Stomach smooth muscle (tissue), 2 donors: ENCODE measurements around the gene FBXW4.
A peak's percentile ranks its signal among the peaks of the same experiment; 100 is the strongest.
"Not testable (repeated sequence)": the region's sequence is repeated elsewhere in the genome, so short reads cannot be mapped to it uniquely, and the experiment has no call there.

Source experiments
- H3K27ac ChIP-seq: one replicate; pipeline ENCODE4 v1.7.0; 2013; ENCODE audit warnings: mild to moderate bottlenecking, low read length, inconsistent platforms
- H3K27me3 ChIP-seq, 2 donors: one replicate each; pipeline ENCODE4 v1.7.0; 2013; ENCODE audit warnings: low read length in 2 of 2; ENCODE audit not compliant: insufficient read depth in 2 of 2, control insufficient read depth in 1 of 2
- H3K36me3 ChIP-seq, 2 donors: one replicate each; pipeline ENCODE4 v1.7.0; 2013; ENCODE audit warnings: low read length in 2 of 2; ENCODE audit not compliant: control insufficient read depth in 2 of 2, insufficient read depth in 2 of 2
- H3K4me1 ChIP-seq: one replicate; pipeline ENCODE4 v1.7.0; 2013; ENCODE audit warnings: low read length; ENCODE audit not compliant: control insufficient read depth, insufficient read depth
- H3K4me3 ChIP-seq, 2 donors: one replicate each; pipeline ENCODE4 v1.7.0; 2013; ENCODE audit warnings: low read length in 2 of 2
- H3K9ac ChIP-seq, 2 donors: one replicate each; pipeline ENCODE4 v1.7.0; 2013; ENCODE audit warnings: low read length in 2 of 2, mild to moderate bottlenecking in 1 of 2
- H3K9me3 ChIP-seq, 2 donors: one replicate each; pipeline ENCODE4 v1.7.0; 2013; ENCODE audit warnings: low read length in 2 of 2; ENCODE audit not compliant: control insufficient read depth in 2 of 2
- donor health status: healthy.
- donor health status: Pancreatic carcinoma.

The FBXW4 gene

DNA sequence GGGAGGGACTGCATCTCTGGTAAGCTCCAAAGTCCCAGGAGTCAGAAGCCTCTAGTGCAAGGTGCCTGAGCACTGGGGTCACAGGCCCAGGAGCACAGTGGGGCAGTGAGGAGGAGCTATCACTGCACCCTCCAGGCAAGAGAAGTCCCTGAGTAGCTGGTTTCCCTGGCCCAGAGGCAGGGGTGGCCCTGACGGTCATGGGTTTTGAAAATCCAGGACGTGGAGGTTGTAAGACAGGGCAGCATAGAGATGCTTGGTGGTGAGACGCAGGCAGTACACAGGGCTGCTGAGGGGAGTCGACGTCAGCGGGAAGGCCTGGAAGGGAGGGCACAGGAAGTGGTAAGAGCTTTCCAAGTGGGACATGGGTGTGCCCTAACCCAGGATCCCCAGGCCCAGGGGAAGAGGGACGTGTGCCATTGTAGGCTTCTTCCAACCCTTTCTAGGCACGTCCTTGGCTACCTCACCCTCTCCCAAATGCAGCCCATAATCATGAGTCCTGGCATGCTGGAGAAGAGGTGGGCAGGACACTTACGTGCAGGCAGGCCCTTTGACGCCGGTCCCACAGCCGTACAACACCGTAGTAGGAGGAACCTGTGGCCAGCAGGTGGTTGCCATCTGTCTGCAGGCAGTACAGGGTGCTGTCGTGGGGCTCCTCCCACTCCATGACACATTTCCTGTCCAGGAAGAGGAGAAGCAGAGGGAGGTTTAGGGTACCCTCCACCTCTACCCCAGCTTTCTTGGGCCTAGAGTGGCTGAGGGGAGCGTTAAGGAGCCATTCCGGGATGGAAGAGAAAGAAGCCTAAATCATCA, 83.7 kb downstream of the FBXW4 start:
- H3K27me3 ChIP-seq: no peaks in the 10 kb centered on the region
- H3K27ac ChIP-seq: no peak overlapping the region
- peaks cover 27 to 51% of the 10 kb centered on the region in 2 donors for H3K36me3 ChIP-seq
- H3K9me3 ChIP-seq: no peaks in the 10 kb centered on the region
- no peak overlapping the region for H3K9ac ChIP-seq
- H3K4me3 ChIP-seq: no peak overlapping the region
- no peaks in the 10 kb centered on the region for H3K4me1 ChIP-seq

- H3K27ac ChIP-seq: no peak overlapping the region
- H3K36me3 ChIP-seq: peaks cover 23 to 51% of the 10 kb centered on the region in 2 donors
- H3K4me3 ChIP-seq: no peak overlapping the region
- no peak overlapping the region for H3K9ac ChIP-seq
- no peaks in the 10 kb centered on the region for H3K4me1 ChIP-seq
- H3K27me3 ChIP-seq: no peaks in the 10 kb centered on the region
- H3K9me3 ChIP-seq: no peaks in the 10 kb centered on the region
Measured at GRCh38 chr10:101609481-101609880, 85.5 kb downstream of the FBXW4 start.

DNA sequence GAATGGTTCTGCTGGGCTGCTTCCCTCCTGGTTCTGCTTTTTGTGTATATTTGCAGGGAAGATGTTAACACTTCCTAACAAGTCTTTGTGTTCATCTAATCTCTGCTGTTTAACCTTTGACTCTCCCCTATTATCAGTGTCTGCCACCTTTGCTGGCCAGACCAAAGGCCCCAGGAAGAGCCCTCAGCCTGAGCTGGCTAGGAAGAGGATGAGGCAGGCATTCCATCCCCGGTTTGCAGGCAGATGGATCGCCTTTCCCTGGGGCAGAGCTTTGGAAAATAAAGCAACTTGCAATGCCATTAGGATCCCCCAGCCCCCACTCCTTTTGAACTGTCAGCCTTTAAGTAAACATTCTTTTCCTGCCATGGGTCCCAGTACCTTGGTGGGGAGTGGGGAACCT, 87.8 kb downstream of the FBXW4 start:
- no peak overlapping the region for H3K27ac ChIP-seq
- no peaks in the 10 kb centered on the region for H3K9me3 ChIP-seq
- no peaks in the 10 kb centered on the region for H3K4me1 ChIP-seq
- H3K9ac ChIP-seq: no peak overlapping the region
- H3K36me3 ChIP-seq: peaks cover 23 to 49% of the 10 kb centered on the region in 2 donors
- no peak overlapping the region for H3K4me3 ChIP-seq
- no peaks in the 10 kb centered on the region for H3K27me3 ChIP-seq

GRCh38 chr10:101602761-101603398, 92.1 kb downstream of the FBXW4 start:
- Histone ChIP-seq H3K27me3 (no peaks in the 10 kb centered on the region), H3K4me1 (no peaks in the 10 kb centered on the region), H3K27ac (no peak overlapping the region), H3K9ac (no peak overlapping the region), H3K36me3 (peaks cover 0 to 20% of the 10 kb centered on the region in 2 donors), H3K9me3 (no peaks in the 10 kb centered on the region), H3K4me3 (no peak overlapping the region)

DNA sequence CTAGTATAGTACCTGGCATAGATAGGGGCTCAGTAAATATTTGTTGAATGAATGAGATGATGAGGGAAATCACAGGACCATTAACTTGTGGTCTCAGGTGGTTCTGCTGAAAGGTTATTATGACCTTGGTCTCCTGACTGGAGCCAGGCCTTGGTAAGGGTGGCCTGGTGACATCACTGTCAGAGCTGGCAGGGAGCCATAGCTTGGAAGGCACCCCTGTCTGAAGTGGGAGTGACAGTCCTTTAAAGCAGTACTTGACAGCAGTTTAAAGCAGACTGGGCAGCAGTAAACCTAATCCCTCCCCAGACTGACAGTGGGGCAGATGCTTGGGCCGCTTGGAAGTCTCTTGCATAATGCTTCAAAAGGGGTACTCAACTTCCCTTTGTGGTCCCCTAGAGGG, 93.4 kb downstream of the FBXW4 start:
- peaks cover 0 to 13% of the 10 kb centered on the region in 2 donors for H3K36me3 ChIP-seq
- H3K27me3 ChIP-seq: no peaks in the 10 kb centered on the region
- H3K4me1 ChIP-seq: no peaks in the 10 kb centered on the region
- no peak overlapping the region for H3K9ac ChIP-seq
- H3K4me3 ChIP-seq: no peak overlapping the region
- no peak overlapping the region for H3K27ac ChIP-seq
- no peaks in the 10 kb centered on the region for H3K9me3 ChIP-seq

GRCh38 chr10:101597091-101597900, 97.7 kb downstream of the FBXW4 start:
- Histone ChIP-seq H3K27me3 (no peaks in the 10 kb centered on the region), H3K4me3 (no peak overlapping the region), H3K9ac (no peak overlapping the region), H3K36me3 (peaks cover 3 to 11% of the 10 kb centered on the region in 2 donors), H3K27ac (no peak overlapping the region), H3K4me1 (no peaks in the 10 kb centered on the region), H3K9me3 (no peaks in the 10 kb centered on the region)

DNA sequence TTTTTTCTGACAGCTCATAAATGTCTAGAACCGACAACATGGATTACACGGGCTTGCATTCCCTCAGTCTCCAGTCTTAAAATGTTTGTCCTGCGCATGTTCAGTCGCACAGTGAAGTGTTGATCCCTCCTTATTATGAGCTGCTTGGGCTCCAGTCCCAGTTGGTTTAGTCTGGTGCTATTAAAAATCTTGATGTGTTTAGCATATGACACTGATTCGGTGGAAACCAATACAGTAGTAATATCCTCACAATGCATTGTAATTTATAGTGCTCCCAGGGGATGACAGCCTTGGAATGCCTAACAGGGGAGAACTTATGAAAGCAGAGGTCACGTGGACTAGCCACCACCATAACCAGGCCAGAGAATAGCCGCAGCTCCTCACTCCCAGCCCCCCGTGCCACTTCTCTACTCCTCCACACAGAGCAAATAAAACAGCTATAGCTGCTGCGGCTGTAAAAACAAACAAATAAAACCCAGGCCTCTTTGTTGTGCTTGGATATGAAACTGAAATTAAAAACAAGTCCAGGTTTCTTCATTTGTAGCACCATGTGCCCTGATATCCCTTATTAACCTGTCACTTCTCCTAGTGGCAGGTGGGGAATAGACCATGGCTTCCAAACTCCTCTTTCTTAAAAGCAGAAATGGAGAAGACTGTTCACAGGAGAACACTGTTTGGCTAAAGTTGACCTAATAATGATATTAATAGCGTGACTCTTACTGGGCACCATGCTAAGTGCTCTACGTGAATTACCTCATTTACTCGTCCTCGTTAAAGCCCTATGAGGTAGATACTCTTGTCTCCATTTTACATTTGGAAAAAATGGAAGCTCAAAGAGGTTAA, 99.2 kb downstream of the FBXW4 start:
- Histone ChIP-seq H3K27ac (no peak overlapping the region), H3K4me3 (no peak overlapping the region), H3K27me3 (no peaks in the 10 kb centered on the region), H3K9ac (no peak overlapping the region), H3K9me3 (no peaks in the 10 kb centered on the region), H3K36me3 (peaks cover 3 to 7% of the 10 kb centered on the region in 2 donors), H3K4me1 (no peaks in the 10 kb centered on the region)

- H3K27me3 ChIP-seq, H3K36me3 ChIP-seq, H3K4me1 ChIP-seq, H3K9me3 ChIP-seq, H3K4me3 ChIP-seq, H3K9ac ChIP-seq, H3K27ac ChIP-seq: not testable (repeated sequence)
Measured at GRCh38 chr10:101593331-101593730, 101.6 kb downstream of the FBXW4 start.

DNA sequence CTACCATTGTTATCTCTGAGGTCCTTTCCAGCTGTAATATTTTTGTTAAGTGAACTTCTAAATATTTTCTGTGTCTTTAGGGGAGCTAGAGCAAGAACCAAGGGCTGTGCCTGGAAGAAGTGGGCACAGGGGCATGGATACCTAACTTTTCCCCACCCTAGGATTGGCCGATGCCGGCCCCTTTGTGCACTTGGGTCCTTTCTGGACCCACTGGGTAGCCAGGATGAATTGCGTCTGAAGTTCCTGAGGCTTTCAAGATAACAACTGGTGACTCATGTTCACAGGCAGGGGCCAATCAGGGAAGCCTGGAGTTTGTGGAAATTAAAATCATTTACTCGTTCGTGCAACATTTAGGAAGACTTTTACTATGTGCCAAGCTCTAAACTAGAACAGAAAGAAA, 106.1 kb downstream of the FBXW4 start:
- Histone ChIP-seq H3K36me3 (peaks cover 5 to 13% of the 10 kb centered on the region in 2 donors), H3K4me3 (peak overlapping the region; percentile 98 to 99), H3K4me1 (peaks cover 17% of the 10 kb centered on the region), H3K9ac (peak overlapping the region in 1 of 2 donors; percentile 97), H3K27me3 (no peaks in the 10 kb centered on the region), H3K27ac (no peak overlapping the region), H3K9me3 (no peaks in the 10 kb centered on the region)
